RPMI8226 (cell line): ENCODE measurements around the gene RABL6.
"Not testable (repeated sequence)": the region's sequence is repeated elsewhere in the genome, so short reads cannot be mapped to it uniquely, and the experiment has no call there.

Experiments
- DNase-seq: peaks from one replicate; pipeline ENCODE4 v3.0.0-alpha.2; 2015

RABL6 gene

DNA sequence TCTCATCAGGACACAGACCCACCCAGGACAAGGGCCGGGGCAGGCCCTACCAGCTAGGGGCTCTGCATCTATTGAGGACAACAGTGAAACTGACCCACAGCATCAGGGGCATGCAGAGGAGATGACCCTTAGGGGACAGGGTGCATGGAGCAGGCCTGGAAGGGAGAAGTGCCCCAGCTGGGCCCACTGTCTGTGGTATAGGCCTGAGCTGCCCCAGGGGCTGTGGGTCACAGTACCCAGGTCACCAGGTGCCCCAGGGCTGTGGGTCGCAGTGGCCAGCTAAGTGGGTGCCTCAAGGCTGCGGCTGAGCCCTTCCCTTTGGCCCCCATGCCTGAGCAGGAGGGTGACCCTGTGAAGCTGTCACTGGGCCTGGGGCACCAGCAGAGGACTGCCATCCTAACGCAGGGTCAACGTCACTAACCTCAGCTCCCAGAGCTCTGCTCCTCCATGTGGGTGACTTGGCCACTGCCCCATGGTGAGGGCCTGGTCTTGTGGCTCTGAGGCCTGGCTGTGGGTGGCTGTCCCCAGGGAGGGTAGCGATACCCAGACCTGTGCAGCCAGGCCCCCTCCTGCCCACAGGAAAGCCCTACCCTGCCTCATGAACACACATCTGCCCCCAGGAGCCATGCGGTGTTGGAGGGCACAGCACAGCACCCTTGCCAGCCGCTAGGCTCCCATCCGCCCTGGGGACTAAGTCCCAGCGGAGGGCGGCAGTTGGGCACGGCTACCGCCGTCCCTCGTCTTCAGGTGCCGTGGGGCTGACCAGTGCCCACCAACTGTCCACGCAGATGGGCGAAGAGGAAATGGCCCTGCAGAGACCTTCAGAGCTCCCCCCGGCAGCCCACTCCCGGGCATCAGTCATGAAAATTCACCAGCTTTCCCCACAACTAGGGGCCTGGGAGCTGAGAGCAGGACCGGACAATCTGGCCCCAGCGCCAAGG lies 53.5 kb downstream of the RABL6 start:
- no peak for DNase-seq

DNA sequence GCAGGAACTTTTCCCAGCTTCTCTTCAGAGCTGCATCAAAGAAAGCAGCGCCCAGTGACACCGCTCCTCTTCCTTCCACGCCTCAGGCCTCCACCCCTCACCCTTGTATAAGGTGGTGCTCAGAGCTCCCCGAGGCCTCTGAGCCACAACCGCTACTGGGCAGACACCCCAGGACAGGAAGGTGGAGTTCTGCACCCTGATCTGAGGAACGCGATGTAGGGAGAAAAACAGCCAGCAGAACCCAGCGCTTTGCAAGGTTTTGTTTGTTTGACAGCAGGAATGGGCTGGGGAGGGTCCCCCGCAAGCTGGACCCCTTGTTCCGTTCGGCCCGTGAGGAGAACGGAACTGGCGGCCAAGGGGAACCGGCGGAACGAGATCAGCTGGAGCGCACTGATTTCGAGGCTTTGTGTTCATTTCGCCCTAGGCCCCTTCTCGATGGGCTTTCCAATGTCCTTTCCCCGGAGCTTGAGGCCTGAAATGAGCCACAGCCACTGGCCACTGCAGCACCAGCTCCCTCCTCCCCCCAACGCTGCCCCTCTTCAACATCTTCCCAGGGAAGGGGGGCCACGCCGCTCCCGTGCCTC lies 54.2 kb downstream of the RABL6 start:
- no peak for DNase-seq

DNA sequence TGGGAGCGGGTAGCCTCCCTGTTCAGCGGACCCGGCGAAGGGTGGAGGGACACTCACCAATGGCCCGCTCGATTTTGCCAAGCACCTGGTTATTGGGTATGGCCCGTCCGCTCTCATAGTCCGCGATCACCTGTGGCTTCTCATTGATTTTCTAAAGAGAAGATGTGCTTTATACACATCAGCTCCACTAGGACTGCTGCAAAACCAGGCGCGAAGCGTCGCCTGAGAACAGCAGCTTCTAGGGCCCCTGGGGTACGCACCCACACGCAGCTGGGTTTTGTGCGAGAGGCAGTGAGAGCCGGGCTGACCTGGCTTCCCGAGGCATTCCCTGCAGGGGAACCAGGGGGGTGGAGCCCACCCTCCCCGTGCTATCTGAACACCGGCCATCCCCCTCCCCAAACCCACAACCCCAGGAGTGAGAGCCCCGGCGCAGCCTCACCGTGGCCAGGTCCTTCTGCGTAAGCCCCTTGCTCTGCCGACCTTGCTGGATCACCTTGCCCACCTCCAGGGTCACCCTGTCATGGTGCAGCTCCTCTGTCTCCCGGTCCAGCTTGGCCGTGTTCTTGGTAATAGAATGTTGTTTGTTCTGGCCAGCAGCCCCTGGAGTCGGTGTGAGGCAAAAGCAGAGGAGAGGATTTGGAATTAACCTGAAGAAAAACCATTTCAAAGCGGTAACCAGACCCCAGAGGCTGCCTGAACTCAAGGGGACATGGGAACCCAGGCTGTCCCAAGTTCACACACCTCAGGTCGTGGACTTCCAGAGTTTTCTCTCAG lies 55.3 kb downstream of the RABL6 start:
- no peak for DNase-seq

DNA sequence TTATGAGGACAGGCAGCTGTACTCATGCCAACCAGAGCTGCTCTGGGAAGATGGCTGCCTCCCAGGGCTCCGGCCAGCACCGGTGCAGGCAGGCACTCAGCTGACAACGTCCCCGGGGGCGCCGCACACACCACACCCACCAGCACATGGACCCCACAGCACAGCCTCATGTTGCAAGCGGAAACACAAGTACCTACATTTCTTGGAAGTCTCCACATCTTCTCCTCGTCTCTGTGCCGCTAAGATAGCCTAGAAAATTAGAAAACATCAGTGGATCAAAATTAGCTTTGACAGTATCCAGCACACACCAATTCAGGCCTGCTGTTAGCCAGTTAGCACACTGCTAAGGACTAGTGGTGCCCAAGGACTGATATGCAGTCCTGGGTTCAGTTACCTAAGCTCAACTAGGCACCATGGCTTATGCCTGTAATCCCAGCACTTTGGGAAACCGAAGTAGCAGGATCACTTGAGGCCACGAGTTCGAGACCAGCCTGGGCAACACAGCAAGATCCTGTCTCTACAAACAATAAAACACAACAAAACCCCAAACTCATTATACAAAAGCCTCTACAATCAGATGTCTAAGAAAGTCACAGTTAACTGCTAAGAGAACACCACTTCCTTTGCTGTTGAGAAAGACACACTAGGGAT lies 56.0 kb downstream of the RABL6 start:
- DNase-seq, result no peak

DNA sequence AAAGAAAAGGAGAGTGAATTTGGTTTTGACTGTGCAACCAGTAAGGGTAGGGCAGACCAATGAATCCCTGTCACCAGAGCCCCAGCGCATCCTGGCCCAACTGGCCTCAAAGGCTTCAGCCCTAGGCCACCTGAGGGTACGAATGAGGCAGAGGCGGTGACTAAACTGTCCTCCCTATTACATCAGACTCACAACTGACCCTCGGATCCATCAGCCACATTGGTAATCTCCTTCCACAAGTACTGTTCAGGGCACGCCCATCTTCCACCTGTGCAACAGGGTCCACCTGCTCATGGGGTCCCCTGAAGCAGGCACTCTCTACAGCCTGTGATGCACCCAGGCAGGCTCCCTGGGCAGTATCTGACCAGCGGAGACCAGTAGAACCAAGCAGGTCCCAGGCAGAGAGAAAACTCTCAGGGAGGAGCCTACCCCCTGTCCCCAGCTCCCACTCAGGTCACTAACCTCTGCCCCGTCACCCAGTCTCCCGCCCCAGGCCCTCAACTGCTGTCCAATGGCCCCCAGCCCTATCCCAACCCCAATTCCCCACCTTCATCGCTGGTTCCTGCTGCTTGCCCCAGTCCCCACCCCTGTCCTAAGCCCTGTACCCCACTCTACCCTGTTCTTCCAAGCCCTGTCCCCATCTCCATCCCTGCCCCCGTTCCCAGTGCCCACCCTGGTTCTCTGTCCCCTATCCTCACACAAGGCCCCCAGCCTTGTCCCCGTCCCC lies 57.5 kb downstream of the RABL6 start:
- no peak for DNase-seq

DNA sequence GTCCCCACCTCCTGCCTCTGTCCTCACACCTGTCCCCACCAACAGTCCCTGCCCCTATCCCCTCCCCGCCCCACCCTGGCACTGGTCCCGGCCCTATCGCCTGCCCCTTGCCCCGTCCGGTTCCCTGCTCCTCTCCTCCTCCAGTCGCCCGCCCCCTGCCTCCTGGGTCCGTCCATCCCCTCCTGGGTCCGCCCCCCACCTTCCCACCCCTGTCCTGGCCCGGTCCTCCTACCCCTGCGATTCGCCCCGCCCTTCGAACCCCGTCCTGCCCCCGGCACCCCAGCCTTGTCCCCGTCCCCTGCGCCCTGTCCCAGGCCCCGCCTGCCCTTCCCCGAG lies 58.0 kb downstream of the RABL6 start:
- DNase-seq, result no peak

DNA sequence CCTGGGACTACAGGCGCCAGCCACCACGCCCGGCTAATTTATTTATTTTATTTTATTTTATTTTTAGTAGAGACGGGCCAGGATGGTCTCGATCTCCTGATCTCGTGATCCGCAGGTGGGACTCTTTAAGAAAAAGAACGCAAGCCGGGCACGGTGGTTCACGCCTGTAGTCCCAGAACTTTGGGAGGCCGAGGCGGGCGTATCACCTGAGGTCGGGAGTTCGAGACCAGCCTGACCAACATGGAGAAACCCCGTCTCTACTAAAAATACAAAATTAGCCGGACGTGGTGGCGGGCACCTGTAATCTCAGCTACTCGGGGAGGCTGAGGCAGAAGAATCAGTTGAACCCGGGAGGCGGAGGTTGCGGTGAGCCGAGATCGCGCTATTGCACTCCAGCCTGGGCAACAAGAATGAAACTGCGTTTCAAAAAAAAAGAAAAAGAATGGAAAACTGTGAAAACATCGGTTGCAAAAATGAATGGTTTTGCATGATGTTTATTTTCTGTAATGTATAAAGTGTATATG lies 59.2 kb downstream of the RABL6 start:
- DNase-seq, result not testable (repeated sequence)

DNA sequence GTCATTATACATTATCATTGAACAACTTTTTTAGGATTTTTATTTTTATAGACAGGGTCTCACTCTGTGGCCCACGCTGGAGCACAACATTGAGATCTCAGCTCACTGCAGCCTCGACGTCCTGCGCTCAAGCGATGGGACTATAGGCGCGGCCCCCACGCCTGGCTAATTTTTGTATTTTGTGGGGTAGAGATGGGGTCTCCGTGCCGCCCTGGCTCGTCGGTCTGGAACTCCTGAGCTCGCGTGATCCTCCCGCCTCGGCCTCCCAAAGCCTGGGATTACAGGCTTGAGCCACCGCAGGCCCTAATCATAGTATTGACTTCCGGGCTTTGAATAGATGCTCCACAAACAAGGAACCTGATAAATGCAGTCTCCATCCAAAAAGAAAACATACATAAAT lies 59.7 kb downstream of the RABL6 start:
- DNase-seq, result no peak

DNA sequence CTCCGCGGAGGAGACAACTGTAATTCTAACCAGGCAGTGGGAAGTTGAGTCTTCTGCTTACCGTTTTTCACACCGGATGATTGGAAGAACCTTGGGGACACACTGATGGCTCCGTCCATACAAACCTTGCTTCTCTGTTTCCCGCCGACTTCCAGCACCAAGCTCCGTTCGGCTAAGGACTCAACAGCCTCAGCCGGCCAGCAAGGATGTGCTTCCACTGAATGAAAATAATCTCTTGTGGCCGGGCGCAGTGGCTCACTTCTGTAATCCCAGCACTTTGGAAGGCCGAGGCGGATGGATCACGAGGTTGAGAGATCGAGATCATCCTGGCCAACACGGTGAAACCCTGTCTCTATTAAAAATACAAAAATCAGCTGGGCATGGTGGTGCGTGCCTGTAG lies 60.2 kb downstream of the RABL6 start:
- no peak for DNase-seq

DNA sequence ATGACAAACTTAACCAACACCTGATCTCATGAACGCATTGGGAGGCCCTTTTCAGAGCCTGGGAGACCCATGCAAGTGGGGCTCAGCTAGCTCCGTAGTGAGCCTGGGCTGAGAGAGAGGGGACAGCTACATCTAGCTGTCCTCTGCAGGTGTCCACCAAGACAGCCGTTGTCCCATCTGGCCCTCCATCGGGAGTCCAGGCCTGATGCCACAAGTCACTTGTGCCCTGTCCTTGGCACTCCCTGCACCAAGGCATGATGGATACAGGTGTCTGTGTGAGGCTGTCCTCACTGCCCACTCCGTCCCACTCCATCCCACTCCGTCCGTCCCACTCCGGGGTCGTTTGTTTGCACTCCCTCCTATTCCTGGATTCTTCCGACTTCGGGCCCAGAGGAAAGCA lies 60.9 kb downstream of the RABL6 start:
- no peak for DNase-seq

DNA sequence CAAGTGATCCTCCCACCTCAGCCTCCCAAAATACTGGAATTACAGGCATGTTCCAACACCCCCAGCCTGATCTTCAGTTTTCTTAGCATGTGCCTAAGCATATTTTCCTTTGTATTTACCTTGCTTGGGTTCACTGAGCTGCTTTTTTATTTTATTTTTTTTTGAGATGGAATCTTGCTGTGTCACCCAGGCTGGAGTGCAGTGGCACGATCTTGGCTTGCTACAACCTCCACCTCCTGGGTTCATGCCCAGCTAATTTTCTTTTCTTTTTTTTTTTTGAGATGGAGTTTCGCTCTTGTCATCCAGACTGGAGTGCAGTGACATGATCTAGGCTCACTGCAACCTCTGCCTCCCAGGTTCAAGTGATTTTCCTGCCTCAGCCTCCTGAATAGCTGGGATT lies 61.9 kb downstream of the RABL6 start:
- not testable (repeated sequence) for DNase-seq

DNA sequence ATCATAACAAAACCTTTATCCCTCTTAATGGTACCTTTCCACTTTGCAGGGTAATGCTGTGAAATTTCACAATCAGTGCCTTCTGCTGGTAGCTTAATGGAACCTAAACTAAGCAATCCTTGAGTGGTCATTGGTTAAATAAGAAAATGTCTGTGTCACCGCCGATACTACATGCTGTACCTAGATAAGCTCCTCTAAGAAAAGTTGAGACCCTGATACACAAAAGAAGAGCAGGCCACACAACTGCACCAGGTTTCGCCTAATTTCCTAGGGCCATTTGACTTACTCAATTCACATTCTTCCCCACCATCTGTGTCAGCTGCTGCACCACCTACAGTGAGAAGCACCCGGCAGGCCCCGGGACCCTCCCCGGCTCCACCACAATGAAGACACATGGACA lies 67.4 kb downstream of the RABL6 start:
- no peak for DNase-seq

DNA sequence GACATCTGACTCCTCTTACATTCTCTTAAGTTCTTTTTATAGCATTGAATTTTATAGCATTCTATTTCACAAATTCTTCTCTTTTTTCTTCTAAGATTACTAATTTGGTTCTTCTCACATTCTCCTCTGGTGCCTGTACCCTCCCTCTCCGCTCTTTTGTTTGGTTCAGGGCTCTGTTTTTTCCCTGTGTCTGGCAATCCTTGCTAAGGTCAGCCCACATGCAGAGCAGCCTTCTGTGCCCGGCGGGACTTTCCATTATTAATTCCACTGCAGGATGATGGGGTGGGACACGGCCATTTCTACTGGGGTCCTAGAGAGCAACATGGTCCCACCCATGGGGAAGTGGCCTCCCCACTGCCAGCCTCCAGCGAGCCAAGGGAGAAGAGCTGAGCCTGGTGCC lies 68.7 kb downstream of the RABL6 start:
- no peak for DNase-seq

DNA sequence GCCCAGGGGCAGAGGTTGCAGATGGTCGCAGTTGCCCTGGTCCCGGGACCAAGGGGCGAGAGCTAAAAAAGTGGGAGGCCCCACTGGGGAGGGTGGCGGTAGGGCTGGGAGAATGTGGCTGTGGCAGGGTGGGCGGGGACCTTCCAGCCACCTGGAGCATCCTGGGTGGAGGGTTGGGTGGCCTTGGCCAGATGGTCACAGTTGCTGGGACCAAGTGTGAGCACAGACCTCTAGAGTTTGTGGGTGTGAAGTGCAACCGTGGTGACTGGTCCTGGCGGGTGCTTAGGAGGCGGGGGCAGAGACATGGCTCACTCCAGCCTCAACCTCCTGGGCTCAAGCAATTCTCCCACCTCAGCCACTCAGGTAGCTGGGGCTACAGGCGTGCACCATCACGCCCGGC lies 72.9 kb downstream of the RABL6 start:
- DNase-seq, result peak; percentile 65

DNA sequence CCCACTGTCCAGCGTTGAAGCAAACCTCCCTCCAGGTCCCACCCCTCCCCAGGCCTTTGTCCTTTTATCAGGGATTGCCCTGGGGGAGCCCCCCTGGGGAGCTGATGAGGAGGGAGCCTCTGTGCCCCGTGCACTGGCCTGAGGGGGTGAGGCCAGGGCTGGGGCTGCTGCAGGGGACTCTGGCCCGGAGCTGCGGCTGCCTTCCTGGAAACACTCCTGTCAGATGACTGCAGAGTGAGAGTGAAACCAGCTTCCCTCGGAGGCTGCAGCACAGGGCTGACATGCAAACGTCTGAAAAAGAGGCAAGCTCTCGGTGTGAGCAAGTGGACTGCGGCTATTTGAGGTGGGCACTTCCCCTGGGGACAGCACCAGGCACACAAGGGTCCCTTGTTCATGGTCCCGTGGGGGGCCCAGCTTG lies 74.0 kb downstream of the RABL6 start:
- DNase-seq, result peak; percentile 81

DNA sequence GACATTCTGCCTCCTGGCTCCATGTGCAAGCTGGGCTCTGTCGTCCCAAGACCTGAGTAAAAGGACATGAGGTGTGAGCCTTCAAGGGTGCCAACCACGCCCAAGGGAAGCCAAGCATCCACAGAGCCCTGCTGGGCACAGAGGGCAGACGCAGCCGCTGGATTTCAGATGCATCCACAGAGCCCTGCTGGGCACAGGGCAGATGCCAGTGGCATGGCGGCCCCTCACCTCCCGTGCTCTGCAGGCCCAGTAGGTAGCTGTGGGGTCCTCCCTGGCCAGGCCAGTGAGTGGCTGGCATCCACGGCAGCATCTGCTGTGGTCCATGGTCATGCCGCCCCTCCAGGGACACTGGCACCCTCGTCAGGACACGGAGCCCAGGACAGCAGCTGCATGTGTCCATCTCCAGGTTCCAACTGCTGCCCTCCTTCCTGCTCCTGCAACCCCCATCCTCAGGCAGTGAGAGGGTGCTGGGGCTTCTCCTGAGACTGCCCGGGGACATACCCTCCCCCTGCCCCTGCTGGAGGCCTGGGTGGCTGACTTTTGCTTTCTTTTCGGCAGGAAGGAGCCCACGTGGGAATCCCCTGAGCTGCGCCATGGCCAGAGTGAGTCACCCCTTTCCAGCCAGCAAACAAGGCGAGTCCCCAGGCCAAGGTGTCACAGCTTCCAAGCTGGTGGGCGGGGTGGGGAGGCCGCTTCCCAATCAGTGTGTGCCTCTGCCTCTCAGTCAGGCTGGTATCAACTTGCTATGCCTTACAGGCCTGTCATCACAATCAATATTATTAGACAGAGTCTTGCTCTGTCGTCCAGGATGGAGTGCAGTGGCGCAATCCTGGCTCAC lies 74.6 kb downstream of the RABL6 start:
- peak; percentile 87 for DNase-seq

DNA sequence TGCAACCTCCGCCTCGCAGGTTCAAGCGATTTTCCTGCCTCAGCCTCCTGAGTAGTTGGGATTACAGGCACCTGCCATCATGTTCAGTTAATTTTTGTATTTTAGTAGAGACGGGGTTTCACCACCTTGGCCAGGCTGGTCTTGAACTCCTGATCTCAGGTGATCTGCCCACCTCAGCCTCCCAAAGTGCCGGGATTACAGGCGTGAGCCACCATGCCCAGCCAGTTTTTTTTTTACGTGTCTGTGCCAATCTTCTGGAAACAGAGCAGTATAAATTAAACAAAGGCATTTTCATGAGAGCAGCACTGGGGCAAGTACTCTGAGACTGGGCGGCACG lies 75.2 kb downstream of the RABL6 start:
- not testable (repeated sequence) for DNase-seq

DNA sequence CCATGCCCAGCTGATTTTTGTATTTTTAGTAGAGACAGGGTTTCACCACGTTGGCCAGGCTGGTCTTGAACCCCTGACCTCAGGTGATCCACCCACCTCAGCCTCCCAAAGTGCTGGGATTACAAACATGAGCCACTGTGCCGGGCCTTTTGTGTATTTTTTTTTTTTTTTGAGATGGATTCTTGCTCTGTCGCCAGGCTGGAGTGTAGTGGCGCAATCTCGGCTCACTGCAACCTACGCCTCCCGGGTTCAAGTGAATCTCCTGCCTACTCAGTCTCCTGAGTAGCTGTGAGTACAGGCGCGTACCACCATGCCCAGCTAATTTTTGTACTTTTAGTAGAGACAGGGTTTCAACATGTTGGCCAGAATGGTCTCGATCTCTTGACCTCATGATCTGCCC lies 75.9 kb downstream of the RABL6 start:
- DNase-seq, result not testable (repeated sequence)

DNA sequence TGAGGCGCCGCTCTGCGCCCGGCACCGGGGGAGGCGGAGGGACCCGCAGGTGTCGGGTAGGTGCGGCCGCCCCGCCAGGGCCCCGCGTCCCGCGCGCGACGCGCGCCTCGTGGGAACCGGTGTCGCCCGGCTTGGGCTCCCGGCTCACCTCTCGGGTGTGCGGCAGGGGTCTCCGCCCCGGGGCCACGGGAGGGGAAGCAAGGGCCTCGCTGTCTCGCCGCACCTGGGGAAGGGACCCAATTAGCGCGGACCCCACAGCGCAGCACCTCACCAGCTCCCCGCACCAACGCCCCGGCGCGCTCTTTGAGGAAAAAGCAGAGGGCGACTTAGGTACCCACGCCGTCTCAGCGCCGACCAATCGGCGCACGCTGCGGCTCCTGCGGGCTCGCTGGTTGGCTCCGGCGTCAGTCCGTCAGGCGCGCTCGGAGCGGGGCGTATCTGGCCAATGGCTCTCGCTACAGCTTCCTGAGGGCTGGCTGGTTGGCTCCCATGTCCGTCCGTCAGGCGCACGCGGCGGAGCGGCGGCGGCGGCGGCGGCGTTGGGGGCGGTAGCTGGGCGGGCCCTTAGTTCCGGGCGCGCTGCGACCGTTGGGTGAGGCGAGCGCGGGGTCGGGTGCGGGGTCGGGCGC lies 78.3 kb downstream of the RABL6 start, which contains the start of gene TRAF2:
Gene TRAF2, plus strand, starts transcription at position 567 of the 629 bp plus-strand sequence. CDS start 12,225 bp downstream, outside the sequence.
- DNase-seq, result peak; percentile 100
